BE2C (cell line): ENCODE data around the gene RELN.

Experiments used
- DNase-seq: peaks from one replicate; pipeline ENCODE4 v3.0.0-alpha.2; 2020
- H3K27me3 ChIP-seq: fragments of 250-450 bp; sonication (Bioruptor Pico); 2 replicates; pipeline ENCODE4 v1.5.1; 2020; ENCODE audit warnings: mild to moderate bottlenecking
- H3K36me3 ChIP-seq: fragments of 250-450 bp; sonication (Bioruptor Pico); 2 replicates; pipeline ENCODE4 v1.5.1; 2020; ENCODE audit warnings: mild to moderate bottlenecking
- H3K4me1 ChIP-seq: fragments of 250-450 bp; sonication (Bioruptor Pico); 2 replicates; pipeline ENCODE4 v1.5.1; 2020
- H3K4me3 ChIP-seq: 2 replicates; pipeline ENCODE4 v1.5.1; 2011; ENCODE audit warnings: low read depth, low read length
- H3K9me3 ChIP-seq: fragments of 250-450 bp; sonication (Bioruptor Pico); 2 replicates; pipeline ENCODE4 v1.5.1; 2020
- CTCF ChIP-seq: IDR thresholded peaks from 2 replicates; pipeline ENCODE4 v1.5.1; 2012; ENCODE audit warnings: mild to moderate bottlenecking, low read depth, low read length

RELN gene

DNA sequence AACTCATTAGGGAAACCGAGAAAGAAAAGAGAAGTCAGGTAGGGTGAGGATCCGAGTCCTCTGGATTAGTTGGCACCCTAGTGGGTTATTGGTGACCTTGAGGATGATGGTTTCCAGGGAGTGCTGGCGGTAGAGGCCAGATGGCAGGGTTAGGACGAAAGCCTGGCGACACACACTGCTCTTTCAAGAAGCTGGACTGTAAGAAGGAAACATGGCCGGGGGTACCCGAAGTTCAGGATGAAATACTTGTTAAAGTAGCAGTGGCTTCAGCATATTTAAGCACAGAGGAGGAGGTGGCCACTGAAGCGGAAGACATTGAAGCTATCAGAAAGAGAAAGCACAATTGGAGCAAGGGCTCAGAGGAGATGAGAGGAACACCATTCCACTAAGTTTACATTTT, 224.6 kb downstream of the RELN start:
- H3K9me3 ChIP-seq = no peaks in the 10 kb centered on the region
- peaks cover 5% of the 10 kb centered on the region; the same call in 1 of the 2 replicates for H3K4me1 ChIP-seq
- H3K27me3 ChIP-seq = no peaks in the 10 kb centered on the region
- no peak overlapping the region for H3K4me3 ChIP-seq
- no peak for TF ChIP-seq CTCF
- DNase-seq = no peak
- H3K36me3 ChIP-seq = no peaks in the 10 kb centered on the region

GRCh38 chr7:103762877-103763276, 226.6 kb downstream of the RELN start:
- no peaks in the 10 kb centered on the region for H3K27me3 ChIP-seq
- TF ChIP-seq CTCF = no peak

DNA sequence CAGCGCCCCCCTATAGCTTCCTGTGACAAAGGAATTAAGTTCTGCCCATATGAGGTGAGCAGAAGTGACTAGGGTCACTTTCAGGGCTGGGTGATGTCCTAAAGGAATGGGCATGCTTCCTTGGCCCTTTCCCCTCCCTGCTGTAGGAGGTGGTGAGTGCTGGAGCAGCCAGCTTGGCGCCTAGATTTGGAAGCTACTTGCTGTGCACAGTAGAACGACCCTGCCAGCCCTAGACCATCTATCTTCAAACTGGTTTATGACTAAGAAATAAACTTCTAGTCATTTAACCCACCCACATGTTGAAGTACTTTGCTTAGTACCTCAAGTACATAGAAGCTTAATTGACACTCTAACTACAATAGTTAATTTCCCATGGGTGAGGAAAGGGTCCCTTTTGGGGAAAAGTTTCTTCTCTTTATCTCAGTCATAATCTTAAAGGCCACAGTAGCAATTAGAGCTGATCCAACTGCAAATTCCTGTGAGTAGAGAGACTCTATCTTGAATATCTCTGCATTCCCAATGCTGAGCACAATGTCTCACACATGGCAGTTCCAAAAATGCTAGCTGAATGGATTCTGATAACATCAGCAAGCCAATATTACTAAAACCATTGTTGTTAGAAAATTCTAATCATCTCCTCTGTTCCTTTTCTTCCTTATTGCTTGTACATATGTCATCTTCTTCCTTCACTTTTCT, 227.2 kb downstream of the RELN start:
- no peak for TF ChIP-seq CTCF
- no peaks in the 10 kb centered on the region for H3K27me3 ChIP-seq
- no peaks in the 10 kb centered on the region; the same call in 1 of the 2 replicates for H3K36me3 ChIP-seq
- no peak overlapping the region for H3K4me3 ChIP-seq
- H3K4me1 ChIP-seq = peaks cover 8% of the 10 kb centered on the region
- no peaks in the 10 kb centered on the region for H3K9me3 ChIP-seq
- no peak for DNase-seq

More at GRCh38 chr7:103762877-103763276, 226.6 kb downstream of the RELN start:
- no peak overlapping the region for H3K4me3 ChIP-seq
- H3K36me3 ChIP-seq = no peaks in the 10 kb centered on the region
- H3K9me3 ChIP-seq = no peaks in the 10 kb centered on the region
- peaks cover 8% of the 10 kb centered on the region for H3K4me1 ChIP-seq
- no peak for DNase-seq

GRCh38 chr7:103752995-103753394, 236.5 kb downstream of the RELN start:
- no peak for DNase-seq

GRCh38 chr7:103751311-103751880, 238.1 kb downstream of the RELN start:
- H3K4me3 ChIP-seq = no peak overlapping the region
- peak; percentile 24 for DNase-seq
- H3K9me3 ChIP-seq = no peaks in the 10 kb centered on the region
- H3K4me1 ChIP-seq = no peaks in the 10 kb centered on the region
- TF ChIP-seq CTCF = no peak
- H3K36me3 ChIP-seq = peaks cover 5% of the 10 kb centered on the region; the same call in 1 of the 2 replicates
- H3K27me3 ChIP-seq = no peaks in the 10 kb centered on the region

More at GRCh38 chr7:103752995-103753394, 236.5 kb downstream of the RELN start:
- peaks cover 5% of the 10 kb centered on the region; the same call in 1 of the 2 replicates for H3K36me3 ChIP-seq
- H3K27me3 ChIP-seq = no peaks in the 10 kb centered on the region
- TF ChIP-seq CTCF = peak; percentile 55
- no peak overlapping the region for H3K4me3 ChIP-seq
- no peaks in the 10 kb centered on the region for H3K9me3 ChIP-seq
- H3K4me1 ChIP-seq = no peaks in the 10 kb centered on the region

GRCh38 chr7:103748680-103749079, 240.8 kb downstream of the RELN start:
- Histone ChIP-seq H3K4me3 (no peak overlapping the region), H3K36me3 (peaks cover 5% of the 10 kb centered on the region; the same call in 1 of the 2 replicates), H3K4me1 (no peaks in the 10 kb centered on the region), H3K9me3 (no peaks in the 10 kb centered on the region), H3K27me3 (no peaks in the 10 kb centered on the region)
- no peak for DNase-seq
- no peak for TF ChIP-seq CTCF
